Germinal center (tissue), 1 donor: ENCODE results near the gene LINGO1.

Source experiments
- DNase-seq: peaks from one replicate; pipeline ENCODE4 v3.0.0; 2012; ENCODE audit warnings: mixed read lengths, low spot score

LINGO1 gene

DNA sequence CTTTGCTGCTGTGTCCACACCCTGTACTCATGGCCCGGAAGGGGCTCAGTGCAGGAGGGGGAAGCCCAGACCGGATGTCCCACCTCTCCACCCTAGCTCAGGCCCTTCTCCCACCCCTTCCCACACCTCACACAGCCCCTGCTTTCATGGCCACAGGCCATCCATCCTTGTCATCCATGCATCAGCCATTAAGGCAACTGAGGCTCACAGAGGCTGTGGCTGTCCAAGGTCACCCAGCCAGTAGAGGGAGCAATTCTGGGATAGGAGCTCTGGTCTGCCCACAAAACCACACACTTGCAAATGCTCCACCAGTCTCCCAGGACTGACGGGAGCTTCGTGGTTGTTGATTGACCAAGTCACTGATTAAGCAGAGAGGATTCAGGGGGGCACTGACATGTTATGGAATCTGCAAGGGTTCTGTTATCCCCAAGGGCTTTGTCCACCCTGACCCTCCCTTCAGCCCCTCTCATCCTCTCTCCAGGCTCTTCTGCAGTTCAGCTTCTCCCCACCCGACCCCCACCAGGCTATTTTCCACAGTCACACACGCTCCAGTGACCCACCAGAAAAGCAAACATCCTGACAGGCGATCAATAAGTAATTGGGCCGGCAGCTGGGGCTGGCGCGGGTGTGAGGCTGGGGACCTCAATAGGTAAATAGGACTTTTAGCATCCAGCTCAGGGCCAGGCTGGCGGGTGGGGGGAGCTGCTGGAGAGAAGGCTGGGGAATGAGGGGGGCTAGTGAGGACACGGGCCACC lies 15.1 kb downstream of the LINGO1 start:
- no peak for DNase-seq

DNA sequence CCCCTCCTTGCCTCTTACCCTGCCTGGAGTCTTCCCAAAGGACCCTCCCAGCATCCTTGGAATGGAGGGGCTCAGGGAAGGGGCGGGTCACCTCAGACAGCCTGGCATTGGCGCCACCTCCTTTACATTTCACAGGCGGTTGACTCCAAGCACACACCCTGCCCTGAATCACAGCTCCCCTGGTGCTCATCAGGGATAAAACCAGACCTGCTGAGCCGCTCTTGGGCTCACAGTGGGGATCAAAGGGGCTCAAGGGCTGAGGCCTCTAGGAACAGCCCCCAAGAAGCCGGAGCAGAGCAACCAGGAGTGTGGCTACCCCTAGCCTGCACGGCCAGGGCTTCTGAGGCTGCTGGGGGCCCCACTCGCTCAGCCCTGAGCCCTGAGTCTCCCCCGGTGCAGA lies 16.6 kb downstream of the LINGO1 start:
- DNase-seq: no peak

DNA sequence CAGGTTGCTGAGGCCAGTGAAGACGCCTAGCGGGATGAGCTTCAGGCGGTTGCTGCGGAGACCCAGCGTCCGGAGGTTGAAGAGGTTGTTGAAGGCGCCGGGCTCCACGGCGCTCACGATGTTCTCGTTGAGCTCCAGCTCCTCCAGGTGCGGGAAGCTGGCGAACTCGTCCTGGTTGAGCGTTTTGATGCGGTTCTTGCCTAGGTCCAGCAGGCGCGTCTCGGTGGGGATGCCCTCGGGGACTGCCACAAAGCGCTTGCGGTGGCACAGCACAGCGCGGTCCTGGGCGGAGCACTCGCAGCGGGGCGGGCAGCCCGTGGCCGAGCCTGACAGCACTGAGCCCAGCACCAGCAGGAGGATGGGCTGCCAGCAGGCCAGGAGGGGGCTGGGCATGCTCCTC lies 17.2 kb downstream of the LINGO1 start:
- no peak for DNase-seq

DNA sequence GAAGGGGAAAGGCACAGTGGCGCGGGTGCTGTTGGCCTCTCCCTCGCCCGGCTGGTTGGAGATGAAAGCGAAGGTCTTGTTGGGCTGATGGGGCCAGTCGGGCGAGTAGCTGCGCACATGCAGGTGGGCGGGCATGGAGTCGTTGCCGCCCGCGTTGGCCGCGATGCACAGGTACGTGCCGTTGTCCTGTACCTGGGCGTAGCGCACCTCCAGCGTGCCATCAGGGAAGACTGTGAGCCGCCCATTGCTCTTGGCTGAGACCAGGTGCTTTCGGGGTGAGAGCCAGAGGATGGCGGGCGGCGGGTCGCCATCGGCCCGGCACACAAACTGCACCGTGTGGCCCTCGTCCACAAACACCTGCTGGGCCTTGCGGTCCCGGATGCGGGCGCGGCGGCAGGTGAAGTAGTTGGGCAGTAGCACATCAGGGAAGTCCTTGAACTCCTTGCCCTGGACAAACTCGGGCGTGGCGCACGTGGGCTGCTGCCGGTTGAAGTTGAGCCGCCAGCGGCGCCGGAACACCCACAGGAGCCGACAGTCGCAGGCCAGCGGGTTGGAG lies 18.4 kb downstream of the LINGO1 start:
- DNase-seq: no peak

DNA sequence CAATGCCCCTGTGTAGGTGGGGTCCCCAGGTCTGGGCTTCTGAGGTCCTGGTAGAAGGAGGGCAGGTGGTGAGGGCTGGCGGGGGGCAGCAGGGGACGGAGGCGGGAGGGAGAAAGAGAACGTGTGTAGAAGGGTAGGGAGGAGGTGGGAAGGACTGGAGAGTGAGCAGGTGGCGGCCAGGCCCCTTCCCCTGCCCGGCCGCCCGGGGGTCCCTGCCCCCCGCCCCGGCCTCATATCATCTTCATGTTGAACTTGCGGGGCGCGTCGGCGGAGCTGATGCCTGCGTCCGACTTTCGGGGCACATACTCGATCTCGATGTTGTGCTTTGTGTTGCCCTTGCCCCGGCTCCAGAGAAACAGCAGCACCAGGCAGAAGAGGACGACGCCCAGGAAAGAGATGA lies 18.9 kb downstream of the LINGO1 start:
- no peak for DNase-seq

DNA sequence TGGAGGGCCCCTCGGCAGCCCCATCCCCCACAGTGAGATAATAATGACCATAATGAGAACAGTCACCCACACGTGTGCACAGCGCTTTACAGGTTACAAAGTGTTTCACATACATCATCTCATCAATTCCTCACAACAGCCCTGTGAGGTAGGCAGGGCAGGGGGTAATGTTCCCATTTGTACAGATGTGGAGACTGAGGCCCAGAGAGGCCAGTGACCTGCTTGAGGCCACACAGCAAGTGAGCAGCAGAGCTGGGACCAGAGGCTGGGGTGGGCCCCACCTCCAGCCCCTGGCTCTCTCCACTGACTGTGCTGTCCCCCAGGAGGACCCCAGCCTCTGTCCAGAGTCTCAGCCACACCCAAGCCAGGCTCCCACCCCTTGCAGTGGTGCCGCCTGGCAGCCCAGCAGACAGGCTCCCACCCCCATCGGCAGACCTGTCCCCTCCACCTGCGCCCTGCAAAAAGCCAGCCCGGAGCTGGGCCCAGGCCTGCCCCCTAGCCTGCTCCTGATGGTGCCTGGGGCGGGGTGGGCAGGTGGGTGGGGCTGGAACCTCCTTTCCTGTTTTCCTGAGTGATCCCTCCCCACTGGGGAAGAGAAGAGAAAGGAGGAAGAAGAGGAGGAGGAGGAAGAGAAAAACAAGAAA lies 19.6 kb downstream of the LINGO1 start:
- DNase-seq: no peak

DNA sequence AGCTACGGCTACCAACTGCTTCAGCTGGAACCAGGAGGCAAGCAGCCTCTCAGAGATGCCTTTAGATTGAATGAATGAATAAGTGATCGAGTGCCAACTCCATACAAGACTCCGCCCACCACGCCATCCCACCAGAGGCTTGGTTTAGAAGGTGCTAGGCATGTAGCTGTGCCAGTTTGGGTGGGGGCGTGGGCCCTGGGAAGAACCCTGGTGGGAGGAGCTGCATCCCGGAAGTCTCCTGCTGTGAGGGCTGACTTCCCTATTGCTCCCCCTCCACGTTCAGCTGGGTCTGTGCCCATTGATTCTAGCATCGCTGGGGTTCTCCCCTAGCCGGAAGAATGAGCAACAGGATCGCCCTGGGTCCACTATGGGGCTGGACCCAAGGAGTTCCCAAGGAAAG lies 20.9 kb downstream of the LINGO1 start:
- no peak for DNase-seq

DNA sequence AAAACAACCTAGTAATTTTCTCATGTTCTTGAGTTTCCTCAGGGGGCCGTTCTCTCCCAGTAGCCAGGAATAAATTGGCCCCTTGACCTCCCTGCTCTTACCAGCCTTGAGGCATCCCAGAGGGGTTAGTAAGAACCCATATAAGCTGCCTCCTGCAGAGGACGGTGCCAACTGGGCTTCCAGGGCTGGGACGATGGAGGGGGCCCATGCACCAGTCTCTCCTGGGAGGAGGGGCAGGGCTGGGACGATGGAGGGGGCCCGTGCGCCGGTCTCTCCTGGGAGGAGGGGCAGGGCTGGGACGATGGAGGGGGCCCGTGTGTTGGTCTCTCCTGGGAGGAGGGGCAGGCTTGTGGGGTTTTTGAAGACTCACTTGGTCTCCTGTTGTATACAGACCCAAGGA lies 22.0 kb downstream of the LINGO1 start:
- DNase-seq: no peak

DNA sequence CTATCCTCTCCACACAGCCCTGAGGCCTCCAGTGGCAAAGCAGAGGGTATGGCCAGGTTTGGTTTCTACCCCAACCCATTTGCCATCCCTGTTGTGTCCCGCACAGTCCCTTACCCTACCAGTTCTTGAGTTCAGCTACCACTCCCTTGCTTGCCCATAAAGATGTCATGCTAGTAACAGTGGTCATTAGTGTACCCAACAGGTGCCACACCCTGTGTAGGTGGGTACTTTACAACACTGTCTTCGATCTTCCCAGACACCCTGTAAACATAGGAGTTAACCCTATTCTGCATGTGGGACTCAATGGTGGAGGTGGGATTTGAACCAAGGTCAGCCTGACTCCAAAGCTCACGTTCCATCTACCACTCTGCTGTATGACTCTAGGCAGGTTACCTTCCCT lies 23.2 kb downstream of the LINGO1 start:
- no peak for DNase-seq

DNA sequence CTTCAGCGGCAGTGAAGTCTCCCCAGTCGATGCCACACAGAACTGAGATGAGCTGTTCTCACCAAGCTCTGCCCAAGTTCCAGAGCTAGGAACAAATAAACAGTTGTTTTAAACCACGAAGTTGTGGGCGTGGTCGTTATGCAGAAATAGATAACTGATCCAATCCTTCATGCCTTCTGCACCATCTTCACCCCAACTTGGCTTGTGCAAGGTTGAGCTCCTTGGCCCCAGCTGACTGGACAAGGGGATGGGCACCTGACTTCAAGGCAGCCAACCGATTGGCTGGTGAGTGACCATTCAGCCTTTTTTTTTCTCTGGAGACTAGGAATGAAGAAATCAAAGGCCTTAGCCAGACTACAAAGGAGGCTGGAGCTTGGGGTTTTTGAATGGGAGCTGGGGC lies 23.9 kb downstream of the LINGO1 start:
- DNase-seq: no peak

DNA sequence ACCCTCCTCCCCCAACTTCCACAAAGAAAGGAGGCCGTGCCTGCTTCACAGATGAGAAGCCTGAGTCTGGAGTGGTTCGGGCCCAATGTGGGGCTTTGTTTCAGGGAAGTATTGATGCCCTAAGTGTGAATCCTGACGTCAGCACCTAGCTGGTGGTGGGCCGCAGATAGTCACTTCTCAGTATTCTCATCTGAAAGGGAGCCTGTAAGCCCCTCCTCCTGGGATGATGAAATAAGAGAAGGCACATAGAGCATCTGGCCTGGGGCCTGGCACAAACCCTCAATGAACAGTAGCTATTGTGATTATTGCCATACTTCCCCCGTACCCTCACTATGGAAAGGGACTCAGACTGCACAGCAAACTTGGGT lies 24.8 kb downstream of the LINGO1 start:
- DNase-seq: no peak

DNA sequence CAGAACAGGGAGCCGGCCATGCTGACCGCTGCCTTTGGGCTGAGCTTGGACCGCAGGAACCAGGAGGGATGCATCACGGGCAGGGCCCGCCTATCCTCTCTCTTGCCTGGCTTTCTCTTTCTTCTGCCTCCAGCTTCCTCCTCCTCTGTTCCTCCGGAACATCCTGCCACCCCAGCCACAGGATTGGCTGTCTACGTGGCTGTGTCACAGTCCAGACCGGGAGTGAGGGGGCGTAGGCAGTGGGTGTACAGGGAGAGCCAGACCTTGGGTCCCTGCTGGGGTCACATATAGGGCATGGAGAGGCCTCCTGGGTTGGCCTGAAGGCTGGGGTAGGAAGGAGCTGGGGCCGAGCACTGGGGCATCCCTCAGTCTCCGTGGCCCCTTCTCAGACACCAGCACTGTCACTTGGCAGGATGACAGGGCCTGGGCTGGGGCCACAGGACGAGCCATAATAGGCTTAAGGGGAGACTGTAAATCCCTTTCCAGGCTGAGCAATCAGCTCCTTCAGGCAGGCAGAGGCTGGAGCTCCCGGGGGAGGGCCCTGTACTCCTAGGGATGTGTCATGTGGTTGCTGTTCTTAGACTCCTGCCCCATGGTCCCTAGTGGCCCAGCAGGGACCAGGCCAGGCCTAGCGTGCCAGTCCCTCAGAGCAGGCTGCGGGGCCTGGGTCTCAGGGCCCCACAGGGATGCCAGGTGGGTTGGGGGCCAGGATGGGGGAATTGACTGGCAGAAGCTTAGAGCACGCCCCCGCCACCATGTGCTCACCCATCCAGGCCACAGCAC lies 25.4 kb downstream of the LINGO1 start:
- no peak for DNase-seq

DNA sequence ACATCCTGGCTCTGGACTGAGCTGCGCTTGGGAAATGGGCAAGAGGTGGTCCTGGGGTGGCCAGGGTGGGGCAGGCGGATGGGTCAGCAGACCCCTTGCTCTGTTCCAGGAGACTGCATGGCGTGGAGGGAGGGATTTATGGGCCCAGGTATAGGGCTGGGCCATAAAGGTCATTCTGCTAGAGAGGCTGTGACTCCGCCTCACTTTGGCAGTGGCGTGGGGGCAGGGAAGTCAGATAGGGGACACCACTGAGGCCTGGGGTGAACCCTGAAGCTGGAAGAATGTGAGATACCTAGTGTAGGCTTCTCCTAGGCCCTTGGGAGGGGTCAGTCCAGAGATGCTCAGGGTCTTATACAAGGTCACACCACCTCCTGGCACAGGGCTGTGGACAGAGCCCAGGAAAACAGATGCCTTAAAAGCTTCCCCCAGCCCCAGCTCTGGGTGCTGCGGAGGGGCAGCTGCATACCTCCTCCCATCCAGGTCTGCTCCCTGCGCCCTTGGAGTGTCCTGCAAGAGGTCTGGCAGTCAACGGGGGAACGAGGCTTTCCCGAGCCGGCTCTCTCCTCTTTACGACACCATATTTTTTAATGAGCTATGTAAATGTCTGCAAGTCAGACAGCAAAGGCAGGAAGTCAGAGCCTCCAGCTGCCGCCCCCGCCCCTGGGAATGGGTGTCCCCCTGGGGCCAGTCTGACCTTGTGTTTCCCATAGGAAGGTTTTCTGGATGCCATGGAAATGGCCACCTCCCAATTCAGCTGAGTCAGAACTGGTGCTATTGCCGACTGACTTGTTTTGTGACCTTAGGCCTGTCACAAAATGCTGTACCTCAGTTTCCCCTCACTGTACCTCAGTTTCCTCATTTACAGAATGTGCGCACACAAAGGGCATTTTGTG lies 26.3 kb downstream of the LINGO1 start:
- no peak for DNase-seq

DNA sequence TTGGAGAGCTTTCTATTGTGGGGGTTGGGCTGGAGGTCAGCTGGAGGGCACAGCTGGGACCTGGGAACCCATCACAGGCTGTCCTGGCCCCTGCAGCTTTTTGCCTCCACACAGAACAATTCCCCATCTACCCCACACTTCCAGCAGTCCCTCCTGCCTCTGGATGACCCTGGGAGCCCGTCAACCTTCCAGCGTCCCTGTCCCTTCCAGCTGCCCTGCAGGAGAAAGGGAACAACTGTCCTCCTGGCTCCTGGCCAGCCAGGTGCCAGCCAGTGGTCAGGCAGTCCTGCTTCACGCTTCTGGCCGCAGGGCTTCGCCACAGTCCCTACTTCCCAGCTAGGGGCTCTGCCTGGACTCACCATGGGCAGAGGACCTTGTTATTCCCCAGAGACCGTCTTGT lies 27.2 kb downstream of the LINGO1 start:
- no peak for DNase-seq

DNA sequence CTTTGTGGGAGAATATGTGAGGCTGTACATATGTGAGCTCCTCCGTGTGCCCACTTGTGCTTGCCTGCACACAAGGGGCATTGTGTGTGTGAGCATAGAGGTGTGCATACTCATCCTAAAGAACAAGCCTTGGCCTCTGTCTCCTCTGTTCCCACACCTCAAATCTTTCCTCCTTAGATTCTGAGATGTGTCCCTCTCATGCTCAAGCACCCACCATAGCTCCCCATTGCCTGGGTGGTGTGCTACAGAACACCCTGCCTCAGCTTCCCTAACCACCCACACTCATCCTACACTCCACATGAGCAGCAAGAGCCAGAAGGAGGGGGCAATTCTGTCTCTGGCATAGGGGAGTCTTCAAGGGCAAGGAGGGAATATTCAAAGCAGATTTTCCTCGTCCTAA lies 27.7 kb downstream of the LINGO1 start:
- DNase-seq: no peak

DNA sequence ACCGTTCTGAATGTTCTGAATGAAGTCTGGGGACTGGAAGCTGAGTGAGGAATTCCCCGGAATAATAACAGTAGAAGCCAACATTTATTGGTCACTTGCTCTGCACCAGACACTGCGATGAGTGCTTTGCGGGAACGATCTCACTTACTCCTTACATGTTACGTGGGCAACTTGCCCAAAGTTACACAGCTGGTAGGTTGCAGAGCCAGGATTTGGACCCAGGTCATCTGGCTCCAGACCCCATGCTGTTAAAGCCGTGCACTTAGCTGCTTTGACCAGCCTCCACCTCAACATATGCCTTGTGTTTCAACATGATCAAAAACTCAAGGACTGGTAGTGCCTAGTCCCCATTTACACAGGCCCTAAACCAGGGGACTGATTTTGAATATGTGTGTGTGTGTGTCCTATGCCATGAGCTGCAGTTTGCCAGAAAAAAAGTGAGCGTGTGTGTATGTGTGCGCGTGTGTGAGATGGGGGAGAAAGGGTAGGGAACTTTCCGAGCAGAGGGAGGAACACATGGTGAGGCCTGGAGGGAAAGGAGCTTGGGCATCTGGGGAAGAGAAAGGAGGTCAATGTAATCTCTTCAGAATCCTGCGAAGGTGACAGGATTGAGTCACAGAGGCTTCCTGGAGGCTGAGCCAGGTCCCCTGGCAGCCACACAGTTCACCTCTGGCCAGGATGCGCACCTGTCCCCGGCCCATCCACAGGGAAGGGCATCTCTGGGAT lies 28.9 kb downstream of the LINGO1 start:
- no peak for DNase-seq

DNA sequence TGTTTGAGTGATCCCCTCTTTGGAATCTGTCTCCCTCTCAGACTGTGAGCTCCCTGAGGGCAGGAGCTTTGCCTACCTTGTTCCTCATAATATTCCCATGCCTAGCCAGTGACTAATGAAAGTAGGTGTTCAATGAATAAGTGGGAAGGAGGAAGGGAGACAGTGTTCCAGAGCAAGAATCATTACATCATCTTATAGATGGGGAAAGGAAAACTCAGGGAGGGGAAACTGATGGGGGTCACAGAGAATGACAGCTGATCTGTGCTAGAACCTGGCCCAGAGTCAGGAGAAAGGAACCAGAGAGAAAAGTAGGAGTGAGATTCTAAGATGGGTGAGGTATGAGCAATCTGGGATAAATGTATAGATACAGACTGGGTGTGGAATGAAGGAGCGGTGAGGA lies 29.9 kb downstream of the LINGO1 start:
- DNase-seq: no peak

DNA sequence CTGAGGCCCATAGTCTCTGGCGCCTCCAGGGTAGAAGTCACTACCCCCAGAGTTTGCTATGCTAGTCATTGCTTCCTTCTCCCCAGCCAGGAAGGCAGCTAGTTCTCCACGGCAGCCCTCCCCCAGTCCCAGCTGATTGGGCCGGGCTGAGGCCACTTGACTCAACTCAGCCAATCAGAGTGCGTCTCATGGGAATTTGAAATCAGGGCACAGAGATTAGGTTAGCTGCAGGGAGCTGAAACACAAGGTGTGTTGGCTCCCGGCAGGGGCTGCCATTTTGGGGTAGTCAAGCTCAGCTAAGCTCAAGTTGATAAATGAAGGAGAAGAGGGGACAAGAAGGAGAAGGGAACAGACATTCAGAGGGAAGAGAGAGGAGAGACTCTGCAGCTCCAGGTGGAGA lies 32.8 kb downstream of the LINGO1 start:
- peak; percentile 45 for DNase-seq

DNA sequence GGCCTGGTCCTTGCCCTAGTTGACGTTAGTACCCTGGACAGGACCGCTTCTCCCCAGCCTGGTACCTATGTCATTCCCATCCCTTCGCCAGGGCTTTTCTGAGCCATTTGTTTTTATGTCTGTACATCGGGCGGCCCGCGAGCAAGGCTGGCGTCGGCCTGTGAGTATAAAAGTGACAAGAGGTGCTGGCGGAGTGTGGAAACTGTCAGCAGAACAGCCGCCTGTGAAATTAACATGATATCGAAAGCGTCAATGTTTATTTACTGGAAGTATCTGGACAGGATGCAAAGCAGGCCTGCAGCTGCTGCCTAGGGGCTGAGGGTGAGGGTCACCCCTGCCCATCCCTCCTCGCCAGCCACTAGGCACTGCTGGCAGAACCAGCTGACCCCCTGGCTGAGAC lies 33.4 kb downstream of the LINGO1 start:
- DNase-seq: no peak

DNA sequence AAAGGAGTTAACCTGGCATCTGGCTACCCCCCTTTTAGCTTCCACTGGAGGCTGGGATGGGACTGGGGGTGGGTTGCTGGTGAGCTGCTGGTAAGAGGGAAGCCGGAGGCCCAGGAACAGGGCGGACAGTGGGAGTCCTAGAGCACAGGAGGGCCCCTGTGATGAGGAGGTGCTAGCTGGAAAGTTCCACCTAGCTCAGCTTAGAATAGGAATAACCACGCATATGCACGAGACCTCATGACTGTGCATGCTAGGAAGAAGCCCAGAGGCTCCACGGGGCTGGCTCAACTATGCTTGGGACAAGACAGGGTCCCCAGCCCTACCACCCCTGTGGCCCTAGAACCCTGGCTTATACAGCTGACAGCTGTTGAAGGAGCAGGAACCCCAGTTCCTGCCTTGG lies 34.1 kb downstream of the LINGO1 start:
- no peak for DNase-seq

DNA sequence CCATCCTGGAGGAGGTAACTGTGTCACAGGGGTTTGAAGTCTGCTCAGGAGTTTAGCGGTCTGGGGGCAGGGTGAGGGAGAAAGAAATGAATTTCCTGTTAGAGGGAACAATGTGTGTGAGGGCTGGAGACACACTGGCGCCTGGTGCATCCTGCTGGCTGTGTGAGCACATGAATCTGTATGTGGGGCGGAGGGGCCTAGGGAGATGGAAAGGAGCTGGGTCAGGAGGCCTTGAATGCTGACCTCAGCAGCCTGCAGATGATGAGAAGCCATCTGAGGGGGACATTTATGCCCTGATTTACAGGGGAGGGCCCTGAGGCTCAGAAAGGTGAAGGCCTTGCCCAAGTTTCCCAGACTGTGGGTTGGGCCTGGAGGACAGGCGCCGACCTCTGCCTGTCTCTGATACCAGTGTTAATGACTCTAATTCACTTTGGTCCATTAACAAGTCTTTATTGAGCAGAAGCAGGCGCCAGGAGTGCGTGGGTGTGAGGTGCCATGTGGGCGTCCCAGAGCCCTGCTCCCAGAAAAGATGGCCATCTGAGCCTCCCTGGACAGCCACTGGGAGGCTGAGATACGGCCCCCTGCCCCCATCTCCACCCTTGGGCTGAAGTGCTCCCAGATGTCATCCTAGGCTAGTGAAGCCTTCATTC lies 34.8 kb downstream of the LINGO1 start:
- DNase-seq: no peak
